HUES64 (cell line): ENCODE results near the gene PDE1C.
"Not testable (repeated sequence)": the region's sequence is repeated elsewhere in the genome, so short reads cannot be mapped to it uniquely, and the experiment has no call there.

ENCODE experiments used
- H3K27ac ChIP-seq: 2 replicates; pipeline ENCODE4 v1.7.0; 2013; ENCODE audit warnings: low read depth, low read length, inconsistent platforms
- H3K27me3 ChIP-seq: 2 replicates; pipeline ENCODE4 v1.6.1; 2013; ENCODE audit warnings: mild to moderate bottlenecking, low read length; ENCODE audit not compliant: insufficient read depth
- H3K36me3 ChIP-seq: 2 replicates; pipeline ENCODE4 v1.6.1; 2013; ENCODE audit warnings: mild to moderate bottlenecking, low read length; ENCODE audit not compliant: insufficient read depth
- H3K4me1 ChIP-seq: 2 replicates; pipeline ENCODE4 v1.6.1; 2013; ENCODE audit warnings: mild to moderate bottlenecking, low read length, moderate library complexity; ENCODE audit not compliant: insufficient read depth
- H3K4me3 ChIP-seq: 2 replicates; pipeline ENCODE4 v1.5.1; 2013; ENCODE audit warnings: mild to moderate bottlenecking, low read length, moderate library complexity
- H3K9ac ChIP-seq: 2 replicates; pipeline ENCODE4 v1.6.1; 2013; ENCODE audit warnings: mild to moderate bottlenecking, low read depth, low read length
- H3K9me3 ChIP-seq: 2 replicates; pipeline ENCODE4 v1.6.1; 2013; ENCODE audit warnings: low read depth, low read length; ENCODE audit not compliant: insufficient read depth
- WGBS: fragments of 150-250, 120-280 bp; methylation state at CpG from one replicate; pipeline ENCODE4 v1.1.7; 2013; ENCODE audit warnings: missing lambda C conversion rate; 5-methylcytosine and 5-hydroxymethylcytosine counted together

PDE1C gene

GRCh38 chr7:32023376-32023775 lies 46.8 kb downstream of the PDE1C start:
- Histone ChIP-seq H3K27me3 (no peaks in the 10 kb centered on the region), H3K4me3 (no peak overlapping the region), H3K9me3 (no peaks in the 10 kb centered on the region), H3K9ac (no peak overlapping the region), H3K4me1 (no peaks in the 10 kb centered on the region), H3K36me3 (no peaks in the 10 kb centered on the region), H3K27ac (no peak overlapping the region)
- 93% methylated on average over 6 of the region's 6 CpGs for WGBS

- Histone ChIP-seq H3K36me3 (no peaks in the 10 kb centered on the region), H3K9ac (no peak overlapping the region), H3K4me3 (no peak overlapping the region), H3K9me3 (0 out of 2 replicates have a peak, but pooled peaks cover 2% of the 10 kb centered on the region), H3K4me1 (no peaks in the 10 kb centered on the region), H3K27me3 (no peaks in the 10 kb centered on the region), H3K27ac (no peak overlapping the region)
- 88% methylated on average over 4 of the region's 4 CpGs for WGBS
Observed at GRCh38 chr7:32022966-32023365, 47.2 kb downstream of the PDE1C start.

DNA sequence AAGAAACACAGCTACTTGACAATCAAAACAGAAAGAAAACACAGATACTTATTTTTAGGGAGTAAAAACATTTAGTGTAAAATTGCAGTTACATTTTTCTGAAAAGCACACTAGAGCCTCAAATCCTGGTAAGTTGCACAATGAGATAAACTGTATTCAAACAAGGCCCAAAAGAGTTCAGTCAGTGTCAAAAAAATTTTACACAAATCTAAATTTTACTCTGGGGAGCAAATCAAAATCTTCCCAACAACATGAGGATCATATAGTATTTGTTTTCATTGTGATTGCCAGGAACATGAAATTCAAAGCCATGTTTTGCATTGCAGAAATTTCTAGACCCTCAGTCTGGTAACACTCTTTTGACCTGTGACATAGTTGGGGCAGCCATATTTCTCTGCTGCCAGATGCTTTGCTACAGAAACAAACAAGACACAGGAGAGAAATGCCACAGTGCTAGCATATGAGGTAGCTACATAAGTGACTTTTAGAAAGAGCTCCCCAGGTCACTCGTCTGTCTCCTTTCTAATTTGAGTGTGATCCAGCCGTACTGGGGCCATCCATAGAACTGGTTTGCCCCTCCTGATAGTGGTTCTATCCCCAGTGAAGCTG lies 49.6 kb downstream of the PDE1C start:
- Histone ChIP-seq H3K9ac (no peak overlapping the region), H3K4me3 (no peak overlapping the region), H3K27me3 (no peaks in the 10 kb centered on the region), H3K9me3 (0 out of 2 replicates have a peak, but pooled peaks cover 2% of the 10 kb centered on the region), H3K4me1 (no peaks in the 10 kb centered on the region), H3K27ac (no peak overlapping the region), H3K36me3 (no peaks in the 10 kb centered on the region)
- WGBS, result 92% methylated on average over 2 of the region's 2 CpGs

GRCh38 chr7:32018845-32019578 lies 51.2 kb downstream of the PDE1C start:
- Histone ChIP-seq H3K4me3 (no peak overlapping the region), H3K27ac (no peak overlapping the region), H3K36me3 (no peaks in the 10 kb centered on the region), H3K4me1 (no peaks in the 10 kb centered on the region), H3K27me3 (no peaks in the 10 kb centered on the region), H3K9ac (no peak overlapping the region), H3K9me3 (0 out of 2 replicates have a peak, but pooled peaks cover 2% of the 10 kb centered on the region)
- WGBS, result 96% methylated on average over 2 of the region's 2 CpGs

DNA sequence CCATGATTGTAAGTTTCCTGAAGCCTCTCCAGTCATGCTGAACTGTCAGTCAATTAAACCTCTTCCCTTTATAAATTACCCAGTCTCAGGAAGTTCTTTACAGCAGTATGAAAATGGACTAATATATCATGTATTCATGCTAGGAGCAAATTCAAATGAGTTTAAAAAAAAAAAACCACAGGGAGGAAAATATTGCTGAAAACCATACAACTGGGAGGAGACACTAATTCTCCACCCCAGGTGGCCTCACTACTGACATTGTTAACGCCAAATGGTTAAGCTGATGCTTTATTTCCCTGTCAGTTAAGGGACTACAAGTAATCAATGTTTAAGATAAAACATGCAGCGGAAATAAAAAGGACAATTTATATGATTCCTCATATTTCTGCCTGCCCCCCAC lies 55.1 kb downstream of the PDE1C start:
- H3K9me3 ChIP-seq, result peaks cover 9% of the 10 kb centered on the region
- H3K4me1 ChIP-seq, result no peaks in the 10 kb centered on the region
- H3K9ac ChIP-seq, result no peak overlapping the region
- H3K27me3 ChIP-seq, result no peaks in the 10 kb centered on the region
- no peak overlapping the region for H3K4me3 ChIP-seq
- no peak overlapping the region for H3K27ac ChIP-seq
- no peaks in the 10 kb centered on the region for H3K36me3 ChIP-seq
- 90% methylated on average over 2 of the region's 2 CpGs for WGBS

DNA sequence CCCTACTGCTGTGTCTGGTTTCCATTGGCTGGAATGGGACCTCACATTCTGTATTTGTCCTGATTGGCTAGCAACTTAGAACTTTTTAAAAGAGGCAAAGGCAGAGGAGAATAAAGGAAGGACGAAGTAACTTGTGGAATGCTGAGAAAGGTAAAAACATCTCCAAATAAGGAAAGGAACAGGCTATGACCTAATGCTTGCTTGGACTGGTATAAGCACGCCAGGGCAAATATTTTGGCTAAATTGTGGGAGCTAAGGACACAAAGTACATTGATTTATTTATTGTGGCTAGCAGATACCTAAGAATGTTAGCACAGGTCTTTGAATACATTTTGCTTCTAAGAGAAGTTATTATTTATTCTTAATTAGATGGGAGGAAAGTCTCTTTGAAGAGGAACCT lies 56.7 kb downstream of the PDE1C start:
- not testable (repeated sequence) for H3K4me3 ChIP-seq, H3K9me3 ChIP-seq, H3K36me3 ChIP-seq, H3K9ac ChIP-seq, H3K4me1 ChIP-seq, H3K27me3 ChIP-seq
- WGBS, result 48% methylated on average over 2 of the region's 2 CpGs
- peak overlapping the region; percentile 41; the same call in 1 of the 2 replicates for H3K27ac ChIP-seq

DNA sequence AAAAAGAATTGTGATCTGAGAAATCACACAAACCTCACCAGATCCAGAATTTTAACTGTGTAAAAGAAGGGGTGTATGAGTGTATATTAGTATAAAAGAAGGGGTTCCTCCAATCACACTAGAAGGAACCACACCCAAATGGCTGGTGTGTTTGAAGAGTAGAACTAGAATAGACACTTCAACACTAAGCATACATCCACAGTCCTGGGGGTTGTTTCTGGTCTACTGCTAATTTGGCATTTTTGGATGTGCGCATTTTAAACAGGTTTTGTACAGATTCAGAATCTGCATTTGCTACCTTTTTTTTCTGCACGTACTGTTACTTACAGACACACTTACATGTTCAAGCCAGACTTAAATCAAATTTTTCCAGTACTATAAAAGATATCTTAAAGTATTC lies 64.6 kb downstream of the PDE1C start:
- H3K9ac ChIP-seq, result no peak overlapping the region
- no peak overlapping the region for H3K27ac ChIP-seq
- H3K27me3 ChIP-seq, result no peaks in the 10 kb centered on the region
- WGBS, result 100% methylated on average over 2 of the region's 2 CpGs
- H3K4me1 ChIP-seq, result no peaks in the 10 kb centered on the region
- peaks cover 20% of the 10 kb centered on the region for H3K9me3 ChIP-seq
- no peaks in the 10 kb centered on the region for H3K36me3 ChIP-seq
- H3K4me3 ChIP-seq, result no peak overlapping the region

DNA sequence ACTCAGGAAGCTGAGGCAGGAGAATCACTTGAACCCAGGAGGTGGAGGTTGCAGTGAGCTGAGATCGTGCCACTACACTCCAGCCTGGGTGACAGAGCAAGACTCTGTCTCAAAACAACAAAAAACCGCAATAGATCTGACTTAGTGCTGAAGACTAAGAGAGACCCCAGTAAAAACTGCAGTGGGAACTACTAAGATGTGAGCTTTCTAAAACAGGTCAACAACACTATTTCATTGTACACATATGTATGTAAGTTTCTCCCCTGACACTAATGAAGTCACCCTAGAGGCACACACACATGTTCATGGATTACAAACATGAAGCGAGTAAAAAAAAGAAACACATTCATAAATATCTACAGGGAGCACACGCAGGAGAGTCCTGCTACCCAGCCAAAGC lies 68.3 kb downstream of the PDE1C start:
- 95% methylated on average over 4 of the region's 4 CpGs for WGBS
- Histone ChIP-seq H3K9me3 (peaks cover 20% of the 10 kb centered on the region), H3K4me1 (0 out of 2 replicates have a peak, but pooled peaks cover 3% of the 10 kb centered on the region), H3K9ac (no peak overlapping the region), H3K36me3 (no peaks in the 10 kb centered on the region), H3K4me3 (no peak overlapping the region), H3K27me3 (no peaks in the 10 kb centered on the region), H3K27ac (no peak overlapping the region)

DNA sequence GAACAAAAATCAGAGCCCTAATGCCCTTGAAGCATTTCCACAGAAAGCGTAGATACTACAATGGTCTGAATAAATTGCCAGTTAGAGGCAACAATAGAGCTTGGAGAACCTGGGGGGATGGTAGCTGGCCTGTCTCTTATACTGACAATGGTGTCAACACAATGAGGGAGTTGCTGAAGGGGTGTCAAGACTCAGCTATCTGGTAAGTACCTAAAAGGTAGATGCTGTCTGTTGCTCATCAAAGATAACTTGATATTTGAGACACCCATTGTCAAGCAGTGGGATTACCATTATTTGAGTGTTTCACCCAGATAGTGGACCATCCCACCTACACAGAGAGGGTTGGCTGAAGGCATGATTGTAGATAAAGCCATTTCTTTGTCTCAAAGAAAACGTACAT lies 72.8 kb downstream of the PDE1C start:
- Histone ChIP-seq H3K27ac (no peak overlapping the region), H3K4me1 (0 out of 2 replicates have a peak, but pooled peaks cover 3% of the 10 kb centered on the region), H3K36me3 (no peaks in the 10 kb centered on the region), H3K27me3 (no peaks in the 10 kb centered on the region), H3K4me3 (no peak overlapping the region), H3K9me3 (peaks cover 14% of the 10 kb centered on the region), H3K9ac (no peak overlapping the region)
- WGBS, result 90% methylated on average over 2 of the region's 2 CpGs

GRCh38 chr7:31995134-31995533 lies 75.1 kb downstream of the PDE1C start:
- Histone ChIP-seq H3K9me3 (no peaks in the 10 kb centered on the region), H3K27me3 (no peaks in the 10 kb centered on the region), H3K4me3 (no peak overlapping the region), H3K4me1 (0 out of 2 replicates have a peak, but pooled peaks cover 3% of the 10 kb centered on the region), H3K9ac (no peak overlapping the region), H3K36me3 (no peaks in the 10 kb centered on the region), H3K27ac (no peak overlapping the region)
- 97% methylated on average over 2 of the region's 2 CpGs for WGBS

- no peak overlapping the region for H3K27ac ChIP-seq
- no peaks in the 10 kb centered on the region for H3K9me3 ChIP-seq
- WGBS, result 77% methylated on average over 3 of the region's 3 CpGs
- no peaks in the 10 kb centered on the region for H3K36me3 ChIP-seq
- no peaks in the 10 kb centered on the region for H3K27me3 ChIP-seq
- H3K9ac ChIP-seq, result no peak overlapping the region
- no peak overlapping the region for H3K4me3 ChIP-seq
- no peaks in the 10 kb centered on the region for H3K4me1 ChIP-seq
Observed at GRCh38 chr7:31991846-31992245, 78.4 kb downstream of the PDE1C start.
